Hematopoietic multipotent progenitor cell treated with erythropoietin and hydrocortisone succinate and interleukin-3 and kit ligand, for 17 days (in vitro differentiated cells): ENCODE results near the gene JAM2.

Experiments
- DNase-seq: peaks from one replicate; pipeline ENCODE4 v3.0.0-alpha.2; 2015; ENCODE audit warnings: low spot score

Gene JAM2

DNA sequence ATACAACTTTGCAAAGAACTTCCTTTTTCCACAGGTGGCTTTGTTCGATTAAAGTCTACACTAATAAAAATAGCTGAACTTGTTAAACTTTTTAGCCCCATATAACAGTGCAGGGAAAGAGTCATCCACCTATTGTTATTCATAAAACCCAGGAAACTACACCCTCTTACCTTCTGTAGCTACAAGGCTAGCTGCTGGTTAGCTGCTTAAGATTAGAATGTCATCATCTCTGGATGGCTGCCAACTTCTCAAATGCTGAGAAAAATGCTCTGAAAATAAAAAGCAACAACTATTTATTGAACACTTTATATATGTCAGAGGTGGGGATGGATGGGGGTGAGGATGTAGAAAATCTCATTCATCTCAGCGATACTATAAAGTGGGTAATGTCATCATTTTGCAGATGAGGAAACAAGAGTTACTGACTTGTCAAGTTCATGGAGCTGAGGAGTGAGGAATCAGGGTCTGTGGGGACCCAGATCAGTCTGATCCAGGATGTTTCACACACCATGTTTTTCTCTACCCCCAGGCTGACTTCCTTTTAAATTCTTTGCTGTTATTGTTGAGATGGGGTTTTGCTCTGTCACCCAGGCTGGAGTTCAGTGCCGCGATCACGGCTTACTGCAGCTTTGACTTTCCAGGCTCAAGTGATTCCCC is 78.6 kb downstream of the JAM2 start:
- peak; percentile 52 for DNase-seq

DNA sequence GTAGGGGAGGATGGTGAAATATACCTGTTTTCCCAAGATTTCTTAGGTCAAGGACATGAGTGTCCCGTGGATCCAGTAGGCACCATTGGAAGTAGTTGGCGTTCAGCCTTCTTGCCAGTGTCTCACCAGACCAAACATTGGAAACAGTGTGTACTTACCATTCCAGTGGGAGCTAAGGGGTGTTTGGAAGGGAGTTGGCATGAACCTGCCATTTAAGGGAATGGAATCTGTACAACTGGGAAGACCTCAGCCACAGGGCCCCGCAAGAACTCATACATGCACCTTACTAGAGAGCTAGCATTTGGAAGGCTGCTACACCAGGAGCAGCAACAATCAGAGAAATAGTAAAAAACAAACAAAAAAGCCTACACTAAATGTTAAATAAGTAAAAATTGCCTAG is 82.9 kb downstream of the JAM2 start:
- DNase-seq, result no peak

DNA sequence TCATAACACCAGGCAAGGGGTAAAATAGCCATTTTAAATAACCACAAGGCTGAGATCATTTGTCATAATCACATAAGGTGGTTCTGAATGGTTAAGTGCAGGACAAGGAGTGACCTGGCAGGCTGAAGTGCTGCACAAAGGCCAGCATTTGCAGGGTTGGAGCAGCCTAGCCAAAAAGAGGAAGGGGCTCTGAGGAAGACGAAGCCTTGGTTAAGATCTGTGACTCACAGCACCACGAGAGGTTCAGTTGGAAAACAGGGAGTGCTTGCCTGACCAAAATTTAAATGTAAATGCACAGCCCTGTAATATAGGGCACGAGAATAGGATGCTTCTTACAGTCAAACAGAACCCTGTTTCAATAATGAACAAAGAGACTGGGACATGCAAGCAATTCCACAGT is 83.6 kb downstream of the JAM2 start:
- DNase-seq, result no peak

DNA sequence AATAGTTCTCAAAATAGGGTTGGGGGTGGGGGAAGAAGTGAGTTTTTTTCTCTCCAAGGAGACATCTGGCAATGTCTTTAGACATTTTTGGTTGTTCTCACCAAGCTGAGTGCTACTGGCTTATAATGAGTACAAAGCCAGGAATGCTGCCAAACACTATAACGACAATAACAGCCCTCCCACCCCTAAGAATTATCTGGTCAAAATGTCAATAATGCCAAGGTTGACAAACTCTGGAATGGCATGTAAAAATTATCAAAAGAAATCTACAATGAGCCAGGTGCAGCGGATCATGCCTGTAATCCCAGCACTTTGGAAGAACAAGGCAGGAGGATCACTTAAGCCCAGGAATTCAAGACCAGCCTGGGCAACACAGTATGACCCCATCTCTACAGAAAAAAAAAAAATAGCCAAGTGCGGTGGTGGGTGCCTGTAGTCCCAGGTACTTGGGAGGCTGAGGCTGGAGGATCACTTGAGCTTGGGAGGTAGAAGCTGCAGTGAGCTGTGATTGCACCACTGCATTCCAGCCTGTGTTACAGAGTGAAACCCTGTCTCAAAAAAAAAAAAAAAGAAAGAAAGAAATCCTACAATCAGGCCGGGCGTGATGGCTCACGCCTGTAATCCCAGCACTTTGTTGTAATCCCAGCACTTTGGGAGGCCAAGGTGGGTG is 93.2 kb downstream of the JAM2 start:
- no peak for DNase-seq

GRCh38 chr21:25733859-25734653 is 95.0 kb downstream of the JAM2 start:
- no peak for DNase-seq

DNA sequence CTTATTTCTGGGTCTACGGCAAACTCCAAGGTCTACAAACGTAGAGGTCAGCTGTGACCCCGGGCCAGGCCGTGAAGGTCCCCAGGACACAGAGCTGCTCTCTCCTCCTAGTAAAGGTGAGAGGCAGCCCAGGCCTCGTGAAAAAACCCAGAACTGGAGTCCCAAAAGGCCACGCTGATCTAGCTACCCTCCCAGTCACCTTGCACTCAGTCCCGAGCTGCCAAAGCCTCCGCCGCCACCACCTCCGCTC is 95.5 kb downstream of the JAM2 start:
- no peak for DNase-seq

DNA sequence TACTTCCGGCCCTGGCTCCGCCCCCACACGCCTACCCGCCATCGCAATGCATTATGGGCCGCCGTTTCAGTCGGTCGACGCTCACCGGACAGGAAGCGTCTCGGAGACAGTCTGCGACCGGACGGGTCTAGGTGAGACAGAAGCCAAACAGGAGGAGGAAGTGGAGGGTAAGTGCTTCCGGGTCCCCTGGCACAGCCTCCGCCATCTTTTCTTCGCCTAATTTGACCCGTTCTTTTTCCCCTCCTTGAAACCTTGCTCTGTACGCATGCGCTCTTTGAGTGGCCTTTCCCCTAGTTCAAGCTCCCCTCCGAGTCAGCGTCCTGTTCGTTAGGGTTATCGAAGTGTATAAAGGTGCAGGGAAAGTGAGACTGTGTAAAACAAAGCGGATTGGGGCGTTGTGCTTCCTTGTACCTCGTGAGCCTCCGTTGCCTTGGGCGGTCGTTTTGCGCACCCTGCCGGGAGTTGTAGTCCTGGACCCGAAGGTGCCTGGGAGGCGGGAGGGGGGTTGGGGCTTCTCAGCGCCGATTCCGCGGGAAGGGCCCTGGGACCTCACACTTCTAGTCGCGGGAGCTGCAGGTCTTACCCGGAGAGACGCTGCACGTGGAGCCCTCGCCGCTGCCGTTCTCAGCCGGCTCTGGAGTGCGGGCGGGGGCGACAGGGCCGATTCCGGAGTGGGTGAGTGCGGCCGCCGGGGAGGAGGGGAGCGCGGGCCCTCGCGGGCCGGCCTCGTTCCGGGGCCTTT is 96.0 kb downstream of the JAM2 start, which contains the start of the genes ATP5PF and GABPA:
TSS of gene ATP5PF (minus strand) at position 1 of the 742 bp plus-strand sequence. CDS start 5,110 bp downstream, outside the sequence.
TSS of gene GABPA (plus strand) at position 69 of the 742 bp plus-strand sequence. CDS start 6,627 bp downstream, outside the sequence.
- DNase-seq, result peak; percentile 96

DNA sequence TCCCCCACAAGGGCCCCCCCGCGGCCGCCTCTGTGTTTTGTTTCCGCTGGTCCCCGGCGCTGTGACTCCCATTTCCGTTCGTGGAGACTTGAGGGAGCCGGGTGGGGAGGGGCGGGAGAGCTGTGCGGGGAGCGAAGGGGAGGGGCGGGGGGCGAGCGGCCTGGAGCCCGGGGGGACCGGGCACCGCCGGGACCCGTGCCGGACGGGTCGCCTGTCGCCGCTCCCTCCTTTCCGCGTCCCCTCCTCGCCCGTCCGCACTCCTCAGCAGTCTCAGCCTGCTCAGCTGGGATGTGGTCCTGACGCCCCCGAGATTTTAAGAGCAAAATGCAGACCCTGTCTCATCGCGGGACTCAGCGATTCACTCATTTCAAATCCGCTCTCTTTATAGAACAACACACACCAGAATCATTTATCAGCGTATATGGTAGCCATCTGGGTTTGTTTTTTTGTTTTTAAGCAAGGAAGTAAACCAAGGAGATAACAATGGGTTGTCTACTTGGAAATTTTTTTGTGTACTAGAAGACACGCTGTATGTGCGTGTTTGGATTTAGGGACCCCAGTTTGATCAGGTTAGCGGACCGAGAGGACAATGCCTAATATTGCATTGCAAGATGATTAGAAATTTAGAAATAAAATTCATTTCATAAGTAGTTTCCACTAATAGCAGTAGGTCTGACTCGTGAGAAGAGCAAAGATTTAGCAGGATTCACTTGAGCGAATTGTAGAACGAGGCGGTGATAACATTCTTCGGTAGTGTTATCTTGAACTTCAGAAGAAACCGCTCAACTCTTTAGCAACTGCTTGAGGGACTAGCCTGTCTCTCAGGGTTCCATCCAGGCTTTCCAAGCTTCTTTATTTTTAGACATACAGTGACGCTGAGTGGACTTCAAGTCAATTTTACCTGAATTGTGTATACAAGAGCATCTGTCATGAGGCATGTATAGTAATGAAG is 96.9 kb downstream of the JAM2 start:
- DNase-seq, result peak; percentile 39

DNA sequence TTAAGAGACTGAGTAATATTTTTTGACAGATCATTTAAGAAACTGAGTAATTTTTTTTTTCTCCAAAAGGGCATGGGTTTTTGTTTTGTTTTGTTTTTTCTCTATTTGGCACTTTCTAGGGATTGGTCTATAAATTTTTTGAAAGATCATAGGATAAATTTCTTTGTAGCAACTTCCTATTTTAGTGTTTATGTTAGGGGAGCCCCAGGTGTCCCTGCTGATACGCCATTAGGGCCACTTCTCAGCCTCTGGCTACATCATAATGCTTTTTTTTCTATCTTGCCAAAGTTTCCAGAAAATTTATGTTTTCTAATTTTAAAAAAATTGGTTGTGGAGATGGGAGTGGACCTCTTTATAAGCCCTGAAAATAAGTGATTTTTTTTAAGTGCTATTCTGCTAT is 98.4 kb downstream of the JAM2 start:
- no peak for DNase-seq

DNA sequence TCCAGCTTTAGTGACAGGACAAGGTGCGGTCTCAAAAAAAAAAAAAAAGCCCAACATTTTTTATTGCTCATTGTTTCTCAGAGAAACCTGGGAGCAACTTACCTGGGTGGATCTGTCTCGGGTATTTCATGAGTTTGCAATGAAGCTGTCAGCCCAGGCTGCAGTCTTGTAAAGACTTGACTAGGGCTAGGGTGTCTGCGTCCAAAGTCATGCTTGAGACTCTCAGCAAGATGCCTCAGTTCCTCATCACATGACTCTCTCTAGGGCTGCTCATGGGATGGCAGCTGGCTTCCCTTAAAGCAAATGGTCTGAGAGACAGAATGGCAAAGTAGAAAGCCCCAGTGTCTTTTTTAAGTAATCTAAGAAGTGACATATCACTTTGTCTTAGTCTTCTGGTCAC is 103.8 kb downstream of the JAM2 start:
- no peak for DNase-seq

- DNase-seq, result no peak
Observed at GRCh38 chr21:25744854-25745253, 105.8 kb downstream of the JAM2 start.

DNA sequence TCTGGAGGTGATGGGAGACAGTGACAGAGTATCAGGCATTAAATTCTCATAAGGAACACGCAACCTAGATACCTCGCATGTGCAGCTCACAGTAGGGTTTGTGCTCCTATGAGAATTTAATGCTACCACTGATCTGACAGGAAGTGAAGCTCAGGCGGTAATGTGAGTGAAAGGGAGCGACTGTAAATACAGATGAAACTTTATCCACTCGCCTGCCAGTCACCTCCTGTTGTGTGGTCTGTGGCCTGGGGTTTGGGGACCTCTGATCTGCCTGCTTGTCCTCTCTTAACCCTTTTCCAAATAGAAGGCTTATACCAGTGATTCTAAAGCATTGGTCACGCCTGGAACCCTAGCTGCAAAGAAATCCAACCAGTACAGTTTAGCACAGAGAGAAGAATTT is 111.0 kb downstream of the JAM2 start:
- DNase-seq, result no peak

- DNase-seq, result no peak
Observed at GRCh38 chr21:25752416-25752815, 113.4 kb downstream of the JAM2 start.

- DNase-seq, result no peak
Observed at GRCh38 chr21:25756190-25756932, 117.3 kb downstream of the JAM2 start.

DNA sequence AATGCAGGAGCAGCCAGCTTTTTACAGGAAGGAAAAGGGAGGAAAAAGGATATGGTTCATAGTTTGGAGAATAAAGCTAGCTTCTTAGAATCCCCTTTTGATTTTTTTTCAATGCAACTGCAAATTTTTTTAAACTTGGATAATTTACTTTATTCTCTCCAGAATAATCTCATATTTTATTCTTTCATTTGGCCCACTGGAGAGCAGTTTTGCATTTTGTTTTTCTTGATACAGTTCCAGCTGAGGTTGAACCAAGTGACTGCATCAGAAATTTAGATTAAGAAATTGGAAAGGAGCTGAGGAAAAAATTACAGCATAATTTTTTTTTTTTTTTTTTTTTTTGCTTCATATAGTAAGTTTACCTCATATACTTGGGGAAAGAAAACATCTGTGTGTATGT is 118.5 kb downstream of the JAM2 start:
- no peak for DNase-seq

- DNase-seq, result no peak
Observed at GRCh38 chr21:25759573-25759972, 120.5 kb downstream of the JAM2 start.

- DNase-seq, result no peak
Observed at GRCh38 chr21:25760061-25760460, 121.0 kb downstream of the JAM2 start.

DNA sequence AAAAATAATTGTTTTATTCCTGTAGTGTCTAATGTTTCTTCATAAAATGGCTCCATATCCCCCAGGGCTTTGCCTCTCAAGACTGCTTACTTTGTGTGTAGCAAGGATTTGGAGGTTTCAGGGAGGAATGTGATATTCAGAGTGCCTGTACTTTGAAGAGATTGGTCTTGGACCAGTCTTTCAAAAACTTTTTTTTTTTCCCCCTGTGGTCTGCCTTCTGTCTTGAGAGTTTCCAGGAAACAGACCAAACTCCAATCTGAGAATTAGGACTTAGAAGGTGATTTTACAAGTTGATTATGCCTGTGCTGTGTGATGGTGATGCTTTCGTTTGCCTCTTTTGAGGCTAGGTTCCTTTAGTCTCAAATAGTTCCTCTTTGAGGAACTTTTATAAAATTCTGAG is 121.6 kb downstream of the JAM2 start:
- no peak for DNase-seq

DNA sequence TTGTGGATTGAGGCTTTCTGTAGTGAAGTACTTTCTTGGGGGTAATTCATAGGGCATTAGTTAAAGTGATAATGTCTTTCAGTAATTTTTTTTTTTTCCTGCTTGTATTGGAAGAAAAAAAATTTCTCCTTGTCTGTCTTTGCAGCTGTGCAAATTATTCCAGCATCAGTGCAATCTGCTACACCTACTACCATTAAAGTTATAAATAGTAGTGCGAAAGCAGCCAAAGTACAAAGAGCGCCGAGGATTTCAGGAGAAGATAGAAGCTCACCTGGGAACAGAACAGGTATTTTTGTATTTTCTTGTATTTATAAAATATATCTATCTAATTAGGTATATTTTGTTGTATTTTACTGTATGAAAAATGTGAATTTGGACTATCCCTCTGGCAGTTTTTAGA is 125.0 kb downstream of the JAM2 start:
- no peak for DNase-seq
